Measurements from ENCODE around the gene CFAP90. TPM values are rescaled to one million over a fixed set of nuclear protein-coding genes. Genes with fewer than 3 reads are reported as not detected.

Gene CFAP90, protein sequence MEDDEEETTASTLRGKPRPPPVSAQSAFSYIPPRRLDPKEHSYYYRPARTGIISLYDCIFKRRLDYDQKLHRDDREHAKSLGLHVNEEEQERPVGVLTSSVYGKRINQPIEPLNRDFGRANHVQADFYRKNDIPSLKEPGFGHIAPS
- 10 to 100 TPM; 14.2 to 29.8 TPM for total RNA-seq
- polyA plus RNA-seq: 10 to 100 TPM; 13.0 to 17.1 TPM
- long read RNA-seq, donor 1, transcript C5orf49-201 (3 exons, 2,385 nt): major isoform, 8 of 8 reads
- long read RNA-seq, donor 1, partial matches to known transcripts: 0 of 8 reads
- long read RNA-seq, donor 1, other reads (novel, unspliced or antisense): 0 of 8 reads
- long read RNA-seq, donor 2, partial matches to known transcripts: 0 of 2 reads
- long read RNA-seq, donor 2, other reads (novel, unspliced or antisense): 0 of 2 reads
- long read RNA-seq, donor 3, transcript C5orf49-201 (3 exons, 2,385 nt): major isoform, 13 of 13 reads
- long read RNA-seq, donor 3, partial matches to known transcripts: 0 of 13 reads
- long read RNA-seq, donor 3, other reads (novel, unspliced or antisense): 0 of 13 reads
- long read RNA-seq, donor 4, partial matches to known transcripts: 0 of 2 reads
- long read RNA-seq, donor 4, other reads (novel, unspliced or antisense): 0 of 2 reads
- long read RNA-seq, donor 5, transcript C5orf49-201 (3 exons, 2,385 nt): major isoform, 6 of 12 reads
- long read RNA-seq, donor 5, partial matches to known transcripts: 6 of 12 reads
- long read RNA-seq, donor 5, other reads (novel, unspliced or antisense): 0 of 12 reads

- peak within 1 kb of the TSS in 1 of 2 donors; percentile 5 for H3K27ac ChIP-seq (ENCODE audit: low read depth in 1 of 2, low read length in 1 of 2)
- H3K9ac ChIP-seq (ENCODE audit: insufficient read depth in 1 of 2, low read length in 2 of 2): no peak within 1 kb of the TSS
- H3K36me3 ChIP-seq (ENCODE audit: control insufficient read depth in 4 of 4, insufficient read depth in 4 of 4, low read length in 4 of 4): no peaks in the 10 kb centered on the region
- H3K4me3 ChIP-seq: peak within 1 kb of the TSS; percentile 64
- peaks cover 0 to 2% (median 0%) of the 10 kb centered on the region in 4 donors for H3K9me3 ChIP-seq (ENCODE audit: control insufficient read depth in 4 of 4, insufficient read depth in 3 of 4, low read length in 3 of 4)
- WGBS, 2 donors: 1 to 2% methylated on average over 52 to 76 of the region's 76 CpGs
- H3K27me3 ChIP-seq (ENCODE audit: control insufficient read depth in 3 of 3, insufficient read depth in 3 of 3, low read length in 2 of 3): peaks cover 0 to 13% (median under 1%) of the 10 kb centered on the region in 3 donors
- TF ChIP-seq, protein P1, sequence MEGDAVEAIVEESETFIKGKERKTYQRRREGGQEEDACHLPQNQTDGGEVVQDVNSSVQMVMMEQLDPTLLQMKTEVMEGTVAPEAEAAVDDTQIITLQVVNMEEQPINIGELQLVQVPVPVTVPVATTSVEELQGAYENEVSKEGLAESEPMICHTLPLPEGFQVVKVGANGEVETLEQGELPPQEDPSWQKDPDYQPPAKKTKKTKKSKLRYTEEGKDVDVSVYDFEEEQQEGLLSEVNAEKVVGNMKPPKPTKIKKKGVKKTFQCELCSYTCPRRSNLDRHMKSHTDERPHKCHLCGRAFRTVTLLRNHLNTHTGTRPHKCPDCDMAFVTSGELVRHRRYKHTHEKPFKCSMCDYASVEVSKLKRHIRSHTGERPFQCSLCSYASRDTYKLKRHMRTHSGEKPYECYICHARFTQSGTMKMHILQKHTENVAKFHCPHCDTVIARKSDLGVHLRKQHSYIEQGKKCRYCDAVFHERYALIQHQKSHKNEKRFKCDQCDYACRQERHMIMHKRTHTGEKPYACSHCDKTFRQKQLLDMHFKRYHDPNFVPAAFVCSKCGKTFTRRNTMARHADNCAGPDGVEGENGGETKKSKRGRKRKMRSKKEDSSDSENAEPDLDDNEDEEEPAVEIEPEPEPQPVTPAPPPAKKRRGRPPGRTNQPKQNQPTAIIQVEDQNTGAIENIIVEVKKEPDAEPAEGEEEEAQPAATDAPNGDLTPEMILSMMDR (IDR thresholded peaks at IDR 0.05; ENCODE audit: control extremely low read depth, extremely low read depth): no peak
- ATAC-seq (ENCODE audit: insufficient read depth, low FRiP score): peak; percentile 78
- H3K4me1 ChIP-seq (ENCODE audit: control insufficient read depth in 5 of 5, insufficient read depth in 5 of 5, low read length in 5 of 5): peaks cover 0 to 20% (median 6%) of the 10 kb centered on the region in 5 donors
- peak; percentile 78 to 88 (median 83) for DNase-seq
Observed at GRCh38 chr5:7850395-7851239, at the start of gene CFAP90. Gene CFAP90 (minus strand): TSS chr5:7851133. CDS start chr5:7851021, 112 bp downstream.

DNA sequence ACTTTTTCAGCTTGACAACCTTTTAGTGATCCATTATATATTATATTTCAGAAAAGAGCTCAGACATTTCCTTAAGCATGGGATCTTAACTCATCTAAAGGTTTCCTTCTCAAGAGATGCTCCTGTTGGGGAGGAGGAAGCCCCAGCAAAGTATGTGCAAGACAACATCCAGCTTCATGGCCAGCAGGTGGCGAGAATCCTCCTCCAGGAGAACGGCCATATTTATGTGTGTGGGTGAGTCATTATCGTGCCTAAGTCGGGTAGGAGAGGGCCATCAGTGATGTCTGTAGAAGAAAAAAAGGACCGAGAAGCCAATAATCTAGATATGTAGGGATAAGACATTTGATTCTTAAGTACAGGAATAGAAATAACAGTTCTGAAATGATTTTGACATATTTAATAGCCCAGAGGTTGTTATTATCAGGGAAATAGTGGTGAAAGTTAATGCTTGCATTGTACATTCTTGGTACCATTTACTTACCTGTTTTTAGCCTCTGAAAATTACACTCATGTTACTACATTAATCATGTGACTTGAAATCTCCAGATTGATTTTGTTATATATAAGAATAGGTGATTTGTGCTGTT is 46.2 kb upstream of the CFAP90 start:
- 83 to 86% methylated on average over 5 of the region's 5 CpGs for WGBS, 2 donors
- Histone ChIP-seq H3K4me3 (no peak overlapping the region), H3K27me3 (ENCODE audit: control insufficient read depth in 3 of 3, insufficient read depth in 3 of 3, low read length in 2 of 3) (no peaks in the 10 kb centered on the region), H3K9ac (ENCODE audit: insufficient read depth in 1 of 2, low read length in 2 of 2) (no peak overlapping the region), H3K36me3 (ENCODE audit: control insufficient read depth in 4 of 4, insufficient read depth in 4 of 4, low read length in 4 of 4) (peaks cover 29 to 49% (median 41%) of the 10 kb centered on the region in 4 donors), H3K9me3 (ENCODE audit: control insufficient read depth in 4 of 4, insufficient read depth in 3 of 4, low read length in 3 of 4) (no peaks in the 10 kb centered on the region), H3K4me1 (ENCODE audit: control insufficient read depth in 5 of 5, insufficient read depth in 5 of 5, low read length in 5 of 5) (peaks cover 0 to 2% (median 0%) of the 10 kb centered on the region in 5 donors), H3K27ac (ENCODE audit: low read depth in 1 of 2, low read length in 1 of 2) (no peak overlapping the region)
- ATAC-seq (ENCODE audit: insufficient read depth, low FRiP score) (no peak), DNase-seq (peak in 2 of 3 donors; percentile 10 to 16)
- TF ChIP-seq, protein P1 (IDR thresholded peaks at IDR 0.05; ENCODE audit: control extremely low read depth, extremely low read depth): no peak

DNA sequence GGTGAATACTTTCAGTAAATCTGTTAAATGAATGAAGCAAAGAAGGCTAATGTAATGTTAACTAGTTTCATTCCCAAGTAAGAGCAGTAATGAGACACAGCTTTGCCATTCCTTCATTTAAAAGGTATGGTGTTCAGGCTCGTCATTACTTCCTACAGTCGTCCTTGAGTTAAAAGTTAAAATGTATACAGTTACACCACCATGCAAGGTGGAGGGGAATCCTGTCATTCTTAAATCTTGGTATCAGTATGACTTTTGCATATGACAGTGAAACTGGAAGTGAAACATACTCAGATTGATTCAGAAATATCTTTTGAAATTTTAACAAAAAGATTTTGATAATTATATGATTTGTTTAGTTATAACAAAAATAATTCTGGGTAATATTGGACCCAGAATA is 43.9 kb upstream of the CFAP90 start:
- TF ChIP-seq, protein P1 (IDR thresholded peaks at IDR 0.05; ENCODE audit: control extremely low read depth, extremely low read depth): no peak
- WGBS, 2 donors: 60 to 79% methylated on average over 2 of the region's 2 CpGs
- Histone ChIP-seq H3K36me3 (ENCODE audit: control insufficient read depth in 4 of 4, insufficient read depth in 4 of 4, low read length in 4 of 4) (peaks cover 26 to 45% (median 41%) of the 10 kb centered on the region in 4 donors), H3K27me3 (ENCODE audit: control insufficient read depth in 3 of 3, insufficient read depth in 3 of 3, low read length in 2 of 3) (no peaks in the 10 kb centered on the region), H3K27ac (ENCODE audit: low read depth in 1 of 2, low read length in 1 of 2) (no peak overlapping the region), H3K9ac (ENCODE audit: insufficient read depth in 1 of 2, low read length in 2 of 2) (no peak overlapping the region), H3K4me3 (no peak overlapping the region), H3K4me1 (ENCODE audit: control insufficient read depth in 5 of 5, insufficient read depth in 5 of 5, low read length in 5 of 5) (peaks cover 0 to 2% (median 0%) of the 10 kb centered on the region in 5 donors), H3K9me3 (ENCODE audit: control insufficient read depth in 4 of 4, insufficient read depth in 3 of 4, low read length in 3 of 4) (no peaks in the 10 kb centered on the region)
- no peak for DNase-seq
- no peak for ATAC-seq (ENCODE audit: insufficient read depth, low FRiP score)

Measured in lung (tissue), 16 donors.